KMS-11 (cell line): ENCODE measurements around the gene CPNE2.

ENCODE experiments used
- H2AFZ ChIP-seq: fragments of 200-600 bp; sonication (generic); 2 replicates; pipeline ENCODE4 v1.6.1; 2016; ENCODE audit warnings: antibody characterized with exemption, mixed run types, low read depth
- H3K27ac ChIP-seq: fragments of 200-600 bp; sonication (generic); 2 replicates; pipeline ENCODE4 v1.6.1; 2016; ENCODE audit warnings: mild to moderate bottlenecking, mixed run types
- H3K27me3 ChIP-seq: fragments of 200-600 bp; sonication (generic); 2 replicates; pipeline ENCODE4 v1.6.1; 2017; ENCODE audit warnings: mild to moderate bottlenecking, low read depth, mixed run types, moderate library complexity; ENCODE audit not compliant: insufficient read depth
- H3K36me3 ChIP-seq: fragments of 200-600 bp; sonication (generic); 2 replicates; pipeline ENCODE4 v1.6.1; 2017; ENCODE audit warnings: mild to moderate bottlenecking, mixed run types; ENCODE audit not compliant: insufficient read depth
- H3K4me1 ChIP-seq: fragments of 200-600 bp; sonication (generic); 2 replicates; pipeline ENCODE4 v1.6.1; 2016; ENCODE audit warnings: mild to moderate bottlenecking, low read depth, mixed run types; ENCODE audit not compliant: poor library complexity, severe bottlenecking
- H3K4me2 ChIP-seq: fragments of 200-600 bp; sonication (generic); 2 replicates; pipeline ENCODE4 v1.7.0; 2016; ENCODE audit warnings: mild to moderate bottlenecking, mixed run types
- H3K4me3 ChIP-seq: fragments of 200-600 bp; sonication (generic); IDR thresholded peaks from 2 replicates; pipeline ENCODE4 v1.6.1; 2017; ENCODE audit warnings: low read depth, low read length, mixed read lengths; ENCODE audit not compliant: insufficient read depth
- H3K79me2 ChIP-seq: fragments of 200-600 bp; sonication (generic); 2 replicates; pipeline ENCODE4 v1.6.1; 2016; ENCODE audit warnings: low read depth, mixed run types; ENCODE audit not compliant: insufficient read depth
- H3K9ac ChIP-seq: fragments of 200-600 bp; sonication (generic); 2 replicates; pipeline ENCODE4 v1.6.1; 2016; ENCODE audit warnings: mild to moderate bottlenecking, mixed run types
- H4K20me1 ChIP-seq: fragments of 200-600 bp; sonication (generic); 2 replicates; pipeline ENCODE4 v1.6.1; 2016; ENCODE audit warnings: mild to moderate bottlenecking, mixed run types; ENCODE audit not compliant: insufficient read depth
- TF ChIP-seq, protein P1 (sequence below): fragments of 200-600 bp; sonication (generic); conservative IDR thresholded peaks from 2 replicates; pipeline ENCODE4 v1.6.1; 2017; ENCODE audit warnings: low read depth, mild to moderate bottlenecking, antibody characterized with exemption, low read length, moderate library complexity, mixed read lengths

The CPNE2 gene

DNA sequence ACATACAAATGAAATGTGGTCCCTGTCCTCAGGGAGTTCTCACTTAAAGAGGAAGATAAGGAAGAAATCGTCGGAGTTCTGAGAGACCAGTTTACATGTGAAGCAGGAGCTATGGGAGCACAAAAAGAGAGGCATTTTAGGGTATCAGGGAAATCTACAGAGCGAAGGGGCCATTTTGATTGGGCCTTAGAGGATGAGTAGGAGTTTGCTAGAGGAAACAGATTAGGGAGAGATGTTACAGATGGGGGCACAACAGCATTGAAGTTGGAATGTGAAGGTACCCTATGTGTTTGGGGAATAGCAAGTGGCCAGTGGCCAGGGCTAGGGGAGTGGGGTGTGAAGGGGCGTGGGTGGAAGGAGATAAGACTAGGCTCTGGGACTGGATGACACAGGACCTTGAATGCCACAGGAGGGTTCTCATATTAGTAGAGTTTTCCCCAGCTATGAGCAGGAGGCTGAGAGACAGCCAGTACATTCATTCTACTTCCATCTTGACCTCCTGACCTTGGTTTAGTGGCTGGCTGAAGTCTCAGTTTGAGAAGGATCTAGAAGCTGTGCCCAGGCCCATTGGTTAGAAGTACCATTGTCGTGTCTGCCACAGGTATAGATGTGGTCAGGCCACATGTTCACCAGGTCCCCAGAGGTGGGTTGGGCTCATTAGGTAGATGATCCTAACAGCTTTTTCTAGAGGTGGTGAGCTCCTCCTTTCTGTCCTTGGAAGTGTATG is 34.8 kb downstream of the CPNE2 start:
- Histone ChIP-seq H3K4me1 (peaks cover 10% of the 10 kb centered on the region), H3K4me3 (no peak overlapping the region), H3K9ac (no peak overlapping the region), H4K20me1 (no peaks in the 10 kb centered on the region), H3K36me3 (no peaks in the 10 kb centered on the region), H2AFZ (no peak overlapping the region), H3K79me2 (no peaks in the 10 kb centered on the region), H3K27ac (no peak overlapping the region), H3K4me2 (no peak overlapping the region), H3K27me3 (no peaks in the 10 kb centered on the region)
- TF ChIP-seq, protein P1, sequence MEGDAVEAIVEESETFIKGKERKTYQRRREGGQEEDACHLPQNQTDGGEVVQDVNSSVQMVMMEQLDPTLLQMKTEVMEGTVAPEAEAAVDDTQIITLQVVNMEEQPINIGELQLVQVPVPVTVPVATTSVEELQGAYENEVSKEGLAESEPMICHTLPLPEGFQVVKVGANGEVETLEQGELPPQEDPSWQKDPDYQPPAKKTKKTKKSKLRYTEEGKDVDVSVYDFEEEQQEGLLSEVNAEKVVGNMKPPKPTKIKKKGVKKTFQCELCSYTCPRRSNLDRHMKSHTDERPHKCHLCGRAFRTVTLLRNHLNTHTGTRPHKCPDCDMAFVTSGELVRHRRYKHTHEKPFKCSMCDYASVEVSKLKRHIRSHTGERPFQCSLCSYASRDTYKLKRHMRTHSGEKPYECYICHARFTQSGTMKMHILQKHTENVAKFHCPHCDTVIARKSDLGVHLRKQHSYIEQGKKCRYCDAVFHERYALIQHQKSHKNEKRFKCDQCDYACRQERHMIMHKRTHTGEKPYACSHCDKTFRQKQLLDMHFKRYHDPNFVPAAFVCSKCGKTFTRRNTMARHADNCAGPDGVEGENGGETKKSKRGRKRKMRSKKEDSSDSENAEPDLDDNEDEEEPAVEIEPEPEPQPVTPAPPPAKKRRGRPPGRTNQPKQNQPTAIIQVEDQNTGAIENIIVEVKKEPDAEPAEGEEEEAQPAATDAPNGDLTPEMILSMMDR, result no peak

DNA sequence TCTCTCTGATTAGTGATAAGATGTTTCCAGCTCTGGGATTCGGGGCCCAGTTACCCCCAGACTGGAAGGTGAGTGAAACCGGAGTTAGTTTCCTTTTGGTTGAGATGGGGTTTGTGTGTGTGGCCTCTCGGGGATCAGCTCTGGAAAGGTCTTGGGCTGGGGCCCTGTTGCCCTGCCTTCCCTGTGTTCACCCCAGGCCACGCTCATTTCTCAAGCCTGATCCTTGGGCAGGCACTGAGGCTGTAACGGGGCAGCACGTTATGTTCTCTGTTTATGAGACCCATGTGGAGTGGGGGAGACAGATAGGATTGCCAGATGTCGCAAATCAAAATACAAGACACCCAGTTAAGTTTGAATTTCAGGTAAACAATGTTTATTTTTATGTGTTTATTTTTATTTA is 35.5 kb downstream of the CPNE2 start:
- H4K20me1 ChIP-seq, result no peaks in the 10 kb centered on the region
- H3K9ac ChIP-seq, result no peak overlapping the region
- H3K4me2 ChIP-seq, result no peak overlapping the region
- H2AFZ ChIP-seq, result no peak overlapping the region
- no peaks in the 10 kb centered on the region for H3K36me3 ChIP-seq
- H3K4me3 ChIP-seq, result no peak overlapping the region
- TF ChIP-seq, protein P1, result no peak
- no peak overlapping the region for H3K27ac ChIP-seq
- H3K4me1 ChIP-seq, result peaks cover 13% of the 10 kb centered on the region
- H3K79me2 ChIP-seq, result no peaks in the 10 kb centered on the region
- no peaks in the 10 kb centered on the region for H3K27me3 ChIP-seq

DNA sequence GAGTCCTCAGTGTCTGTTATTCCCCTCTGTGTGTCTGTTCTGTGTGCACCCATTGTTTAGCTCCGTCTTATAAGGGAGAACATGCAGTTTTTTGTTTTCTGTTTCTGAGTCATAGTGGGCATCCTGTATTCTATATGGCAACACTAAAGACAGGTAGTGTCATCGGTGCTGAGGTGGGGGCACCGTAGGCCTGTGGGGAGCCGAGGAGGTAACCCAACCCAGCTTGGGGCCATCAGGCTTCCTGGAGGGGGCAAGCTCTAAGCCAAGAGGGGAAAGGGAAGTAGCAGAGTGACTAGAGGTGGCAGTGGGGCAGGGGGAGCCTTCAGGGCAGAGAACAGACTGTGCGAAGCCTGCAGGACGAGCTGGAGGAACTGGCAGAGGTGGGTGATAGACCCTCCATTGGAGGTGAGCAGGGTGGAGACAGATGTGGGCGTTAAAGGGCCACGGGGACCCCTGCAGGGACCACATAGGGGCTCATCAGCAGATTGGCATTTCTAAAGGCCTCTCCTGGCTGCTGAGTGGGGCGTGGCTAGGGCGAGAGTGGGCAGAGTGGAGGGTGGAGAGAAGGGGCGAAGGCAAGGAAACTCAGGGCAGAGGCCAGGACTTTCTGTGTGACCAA is 36.5 kb downstream of the CPNE2 start:
- Histone ChIP-seq H2AFZ (no peak overlapping the region), H4K20me1 (no peaks in the 10 kb centered on the region), H3K9ac (no peak overlapping the region), H3K79me2 (no peaks in the 10 kb centered on the region), H3K4me3 (no peak overlapping the region), H3K27ac (no peak overlapping the region), H3K4me2 (no peak overlapping the region), H3K27me3 (no peaks in the 10 kb centered on the region), H3K36me3 (no peaks in the 10 kb centered on the region), H3K4me1 (peaks cover 13% of the 10 kb centered on the region)
- TF ChIP-seq, protein P1, result no peak

DNA sequence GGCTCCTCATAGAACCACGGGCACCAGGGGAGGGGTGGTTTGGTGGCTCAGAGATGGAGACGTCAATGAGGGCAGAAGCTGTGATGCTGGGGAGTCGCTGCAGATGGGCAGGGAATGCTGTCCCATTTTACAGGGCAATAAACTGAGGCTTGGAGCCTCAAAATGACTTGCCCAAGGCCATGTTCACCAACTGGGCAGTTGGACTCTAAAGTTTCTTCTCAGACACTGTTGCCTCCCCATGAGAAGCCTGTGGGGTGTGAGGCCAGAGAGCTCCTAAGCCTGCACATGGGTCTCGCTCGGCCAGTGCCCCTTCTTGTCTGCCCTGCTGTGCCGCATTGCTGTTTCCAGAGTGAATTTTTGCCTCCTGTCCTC is 38.6 kb downstream of the CPNE2 start:
- Histone ChIP-seq H2AFZ (no peak overlapping the region), H3K4me1 (peaks cover 22% of the 10 kb centered on the region), H3K9ac (no peak overlapping the region), H3K27ac (no peak overlapping the region), H4K20me1 (no peaks in the 10 kb centered on the region), H3K4me3 (no peak overlapping the region), H3K36me3 (no peaks in the 10 kb centered on the region), H3K27me3 (no peaks in the 10 kb centered on the region), H3K79me2 (no peaks in the 10 kb centered on the region), H3K4me2 (no peak overlapping the region)
- TF ChIP-seq, protein P1, result no peak
